NCI-H526 treated with DMSO at 0.1 percent for 48 hours (cell line): ENCODE data around the gene CDKN3.
"Not testable (repeated sequence)": the region's sequence is repeated elsewhere in the genome, so short reads cannot be mapped to it uniquely, and the experiment has no call there.

Experiments used
- DNase-seq: peaks from one replicate; lab custom pipeline; 2025; lab: John Stamatoyannopoulos, UW

Gene CDKN3

DNA sequence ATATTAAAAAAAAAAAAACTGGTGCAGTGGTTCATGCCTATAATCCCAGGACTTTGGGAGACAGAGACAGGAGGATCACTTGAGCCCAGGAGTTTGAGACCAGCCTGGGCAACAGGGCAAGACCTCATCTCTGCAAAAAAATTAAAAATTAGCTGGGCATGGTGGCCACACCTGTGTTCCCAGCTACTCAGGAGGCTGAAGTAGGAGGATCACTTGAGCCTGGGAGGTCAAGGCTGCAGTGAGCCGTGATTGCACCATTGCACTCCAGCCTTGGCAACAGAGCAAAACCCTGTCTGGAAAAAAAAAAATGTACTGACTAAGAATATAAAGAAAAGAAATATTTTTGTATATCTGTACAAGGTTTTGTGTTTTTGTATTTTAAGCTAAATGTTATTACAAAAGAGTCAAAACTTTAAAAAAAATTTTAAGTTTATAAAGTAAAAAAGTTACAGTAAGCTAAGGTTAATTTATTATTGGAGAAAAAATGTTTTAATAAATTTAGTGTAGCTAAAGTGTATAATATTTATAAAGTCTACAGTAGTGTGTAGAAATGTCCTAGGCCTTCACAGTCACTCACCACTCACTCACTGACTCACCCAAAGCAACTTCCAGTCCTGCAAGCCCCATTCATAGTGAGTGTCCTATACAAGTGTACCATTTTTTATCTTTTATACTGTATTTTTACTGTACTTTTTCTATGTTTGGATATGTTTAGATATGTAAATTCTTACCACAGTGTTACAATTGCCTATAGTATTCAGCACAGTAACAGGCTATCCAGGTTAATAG is 60.2 kb downstream of the CDKN3 start:
- not testable (repeated sequence) for DNase-seq

DNA sequence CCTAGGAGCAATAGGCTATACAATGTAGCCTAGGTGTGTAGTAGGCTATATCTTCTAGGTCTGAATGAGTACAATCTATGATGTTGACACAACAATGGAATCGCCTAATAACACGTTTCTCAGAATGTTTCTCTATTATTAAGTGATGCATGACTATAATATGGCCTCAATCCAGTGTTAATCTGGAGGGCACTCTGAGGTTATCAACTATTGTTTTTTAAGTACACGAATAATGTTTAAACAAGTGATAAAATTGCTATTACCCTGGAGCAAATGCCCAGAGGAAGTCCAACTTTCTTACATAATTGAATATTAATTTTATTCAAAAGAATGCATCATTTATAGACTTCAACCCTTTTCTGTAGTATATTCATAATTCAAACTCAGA is 60.8 kb downstream of the CDKN3 start:
- DNase-seq = no peak

- DNase-seq = not testable (repeated sequence)
Measured at GRCh38 chr14:54458536-54458935, 61.7 kb downstream of the CDKN3 start.

GRCh38 chr14:54459106-54459505 is 62.3 kb downstream of the CDKN3 start:
- DNase-seq = no peak

DNA sequence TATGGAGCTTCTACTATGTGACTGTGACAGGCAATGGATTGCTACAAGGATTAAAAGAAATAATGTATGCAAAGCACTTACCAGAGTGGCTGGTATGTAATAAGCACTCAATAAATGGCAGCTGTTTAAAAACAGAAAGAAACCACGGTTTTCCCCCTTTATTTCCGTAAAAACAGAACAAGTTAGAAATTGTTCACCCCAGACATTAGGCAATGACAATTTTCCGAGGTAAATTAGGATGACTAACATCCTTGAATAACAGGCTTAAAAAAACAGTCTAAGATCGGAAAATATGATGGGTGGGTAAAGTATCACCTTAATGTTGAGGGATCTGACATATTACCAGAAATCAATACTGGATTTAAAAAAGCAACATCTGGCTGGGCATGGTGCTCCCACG is 65.2 kb downstream of the CDKN3 start:
- DNase-seq = no peak

GRCh38 chr14:54465654-54466053 is 68.8 kb downstream of the CDKN3 start:
- DNase-seq = no peak

- no peak for DNase-seq
Measured at GRCh38 chr14:54467280-54467679, 70.5 kb downstream of the CDKN3 start.
